HG03565 (cell line): ENCODE results near the gene MAP3K6.

Experiments
- ATAC-seq: cut with Tn5 transposase; IDR thresholded peaks from one replicate; pipeline ENCODE4 v1.9.1; 2021; ENCODE audit warnings: mild to moderate bottlenecking, moderate library complexity; ENCODE audit not compliant: unreplicated experiment

MAP3K6 gene

GRCh38 chr1:27379564-27380122 lies 12.9 kb upstream of the MAP3K6 start:
- ATAC-seq: no peak

- no peak for ATAC-seq
Measured at GRCh38 chr1:27377760-27378495, 11.2 kb upstream of the MAP3K6 start.

- ATAC-seq: no peak
Measured at GRCh38 chr1:27374362-27375086, 7.8 kb upstream of the MAP3K6 start, which contains the start of gene FCN3. Gene FCN3 (minus strand): TSS chr1:27374824. CDS start chr1:27374818, 6 bp downstream.

- no peak for ATAC-seq
Measured at GRCh38 chr1:27372808-27373690, 6.3 kb upstream of the MAP3K6 start.

GRCh38 chr1:27372022-27372807 lies 5.5 kb upstream of the MAP3K6 start:
- ATAC-seq: no peak

- ATAC-seq: no peak
Measured at GRCh38 chr1:27368869-27369582, 2.3 kb upstream of the MAP3K6 start.

- no peak for ATAC-seq
Measured at GRCh38 chr1:27367160-27367650, 444 bp upstream of the MAP3K6 start.

- ATAC-seq: no peak
Measured at GRCh38 chr1:27366113-27366410, 699 bp downstream of the MAP3K6 start.

- no peak for ATAC-seq
Measured at GRCh38 chr1:27365372-27366112, 1.2 kb downstream of the MAP3K6 start.

- ATAC-seq: no peak
Measured at GRCh38 chr1:27364696-27365371, 1.9 kb downstream of the MAP3K6 start.

- ATAC-seq: no peak
Measured at GRCh38 chr1:27363766-27364695, 2.7 kb downstream of the MAP3K6 start.

- ATAC-seq: no peak
Measured at GRCh38 chr1:27361553-27361952, 5.2 kb downstream of the MAP3K6 start.

GRCh38 chr1:27361044-27361402 lies 5.7 kb downstream of the MAP3K6 start:
- no peak for ATAC-seq

GRCh38 chr1:27360159-27361043 lies 6.4 kb downstream of the MAP3K6 start:
- ATAC-seq: no peak

- ATAC-seq: no peak
Measured at GRCh38 chr1:27359822-27360158, 7.0 kb downstream of the MAP3K6 start.

- ATAC-seq: no peak
Measured at GRCh38 chr1:27358928-27359313, 7.8 kb downstream of the MAP3K6 start.
